Measurements from ENCODE around the gene RASA2.

DNA sequence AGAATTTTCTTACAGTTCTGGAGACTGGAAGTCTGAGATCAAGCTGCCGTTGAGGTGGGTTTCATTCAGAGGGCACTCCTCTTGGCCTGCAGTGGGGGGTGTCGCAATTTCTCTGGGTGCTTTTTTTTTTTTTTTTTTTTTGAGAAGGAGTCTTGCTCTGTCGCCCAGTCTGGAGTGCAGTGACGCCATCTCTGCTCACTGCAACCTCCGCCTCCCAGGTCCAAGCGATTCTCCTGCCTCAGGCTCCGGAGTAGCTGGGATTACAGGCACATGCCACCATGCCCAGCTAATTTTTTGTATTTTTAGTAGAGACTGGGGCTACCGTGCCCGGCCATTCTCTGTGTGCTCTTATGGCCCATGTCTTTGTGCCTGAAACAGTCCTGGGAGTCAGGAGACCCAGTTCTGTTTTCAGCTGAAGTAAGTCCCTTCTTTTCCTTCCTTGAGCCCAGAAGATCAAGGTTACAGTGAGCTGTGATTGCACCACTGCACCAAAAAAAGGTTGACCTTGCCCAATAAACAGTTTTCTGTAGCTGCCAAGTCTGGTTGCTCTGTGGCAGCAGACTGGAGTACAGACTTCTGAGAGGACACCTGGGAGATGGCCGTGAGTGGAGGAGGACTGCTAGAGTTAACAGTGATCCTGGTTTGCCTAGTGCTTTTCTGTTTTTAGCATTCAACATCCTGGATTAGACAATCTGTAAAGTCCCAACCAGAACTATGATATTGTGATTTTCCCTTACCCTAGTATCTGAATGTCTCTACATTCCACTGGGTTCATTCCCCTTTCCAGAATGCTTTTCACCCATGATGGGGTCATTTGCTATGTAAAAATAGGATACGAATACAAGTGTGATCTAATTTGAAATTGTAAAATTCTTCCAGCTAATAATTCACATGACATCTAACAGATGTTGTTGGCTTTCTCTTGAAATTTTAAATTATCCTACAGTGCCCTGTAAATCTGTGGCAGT is 174.7 kb downstream of the RASA2 start:
- TF ChIP-seq, protein P1, sequence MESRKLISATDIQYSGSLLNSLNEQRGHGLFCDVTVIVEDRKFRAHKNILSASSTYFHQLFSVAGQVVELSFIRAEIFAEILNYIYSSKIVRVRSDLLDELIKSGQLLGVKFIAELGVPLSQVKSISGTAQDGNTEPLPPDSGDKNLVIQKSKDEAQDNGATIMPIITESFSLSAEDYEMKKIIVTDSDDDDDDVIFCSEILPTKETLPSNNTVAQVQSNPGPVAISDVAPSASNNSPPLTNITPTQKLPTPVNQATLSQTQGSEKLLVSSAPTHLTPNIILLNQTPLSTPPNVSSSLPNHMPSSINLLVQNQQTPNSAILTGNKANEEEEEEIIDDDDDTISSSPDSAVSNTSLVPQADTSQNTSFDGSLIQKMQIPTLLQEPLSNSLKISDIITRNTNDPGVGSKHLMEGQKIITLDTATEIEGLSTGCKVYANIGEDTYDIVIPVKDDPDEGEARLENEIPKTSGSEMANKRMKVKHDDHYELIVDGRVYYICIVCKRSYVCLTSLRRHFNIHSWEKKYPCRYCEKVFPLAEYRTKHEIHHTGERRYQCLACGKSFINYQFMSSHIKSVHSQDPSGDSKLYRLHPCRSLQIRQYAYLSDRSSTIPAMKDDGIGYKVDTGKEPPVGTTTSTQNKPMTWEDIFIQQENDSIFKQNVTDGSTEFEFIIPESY (IDR thresholded peaks at IDR 0.05; ENCODE audit: borderline replicate concordance, low read depth) = no peak
- TF ChIP-seq NRF1 (IDR thresholded peaks at IDR 0.05; ENCODE audit: low read depth, low read length) (no peak), NFIC (IDR thresholded peaks at IDR 0.05; ENCODE audit: borderline replicate concordance) (no peak), EZH2phosphoT487 (IDR thresholded peaks at IDR 0.05; ENCODE audit: borderline replicate concordance, low read depth) (no peak), RFX5 (IDR thresholded peaks at IDR 0.05; ENCODE audit: low read length) (no peak)
- TF ChIP-seq, protein P2, sequence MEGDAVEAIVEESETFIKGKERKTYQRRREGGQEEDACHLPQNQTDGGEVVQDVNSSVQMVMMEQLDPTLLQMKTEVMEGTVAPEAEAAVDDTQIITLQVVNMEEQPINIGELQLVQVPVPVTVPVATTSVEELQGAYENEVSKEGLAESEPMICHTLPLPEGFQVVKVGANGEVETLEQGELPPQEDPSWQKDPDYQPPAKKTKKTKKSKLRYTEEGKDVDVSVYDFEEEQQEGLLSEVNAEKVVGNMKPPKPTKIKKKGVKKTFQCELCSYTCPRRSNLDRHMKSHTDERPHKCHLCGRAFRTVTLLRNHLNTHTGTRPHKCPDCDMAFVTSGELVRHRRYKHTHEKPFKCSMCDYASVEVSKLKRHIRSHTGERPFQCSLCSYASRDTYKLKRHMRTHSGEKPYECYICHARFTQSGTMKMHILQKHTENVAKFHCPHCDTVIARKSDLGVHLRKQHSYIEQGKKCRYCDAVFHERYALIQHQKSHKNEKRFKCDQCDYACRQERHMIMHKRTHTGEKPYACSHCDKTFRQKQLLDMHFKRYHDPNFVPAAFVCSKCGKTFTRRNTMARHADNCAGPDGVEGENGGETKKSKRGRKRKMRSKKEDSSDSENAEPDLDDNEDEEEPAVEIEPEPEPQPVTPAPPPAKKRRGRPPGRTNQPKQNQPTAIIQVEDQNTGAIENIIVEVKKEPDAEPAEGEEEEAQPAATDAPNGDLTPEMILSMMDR (IDR thresholded peaks at IDR 0.05) = no peak
